Body of pancreas (tissue), 4 donors: Measurements from ENCODE around the gene SHOC1. TPM values are rescaled to one million over a fixed set of nuclear protein-coding genes. Genes with fewer than 3 reads are reported as not detected.

ENCODE experiments used
- ATAC-seq: fragments of 150-250 bp; one replicate; pipeline ENCODE4 v1.9.1; 2016
- DNase-seq, 4 donors: peaks; one replicate each; pipeline ENCODE4 v3.0.0-alpha.2; 2019
- H3K27ac ChIP-seq, 4 donors: fragments of 200-600 bp; sonication (generic); 1 replicate in 3 of 4; 2 replicates in 1 of 4; pipeline versions ENCODE4 v1.5.1 to v1.6.1; 2016 to 2019; ENCODE audit warnings: mild to moderate bottlenecking in 1 of 4, mixed read lengths in 1 of 4, moderate library complexity in 1 of 4
- H3K27me3 ChIP-seq, 2 donors: fragments of 200-600 bp; sonication (generic); one replicate each; pipeline ENCODE4 v1.6.0; 2016; ENCODE audit warnings: mild to moderate bottlenecking in 1 of 2
- H3K36me3 ChIP-seq, 2 donors: fragments of 200-600 bp; sonication (generic); replicated peaks in 1 of 2; 2 replicates each; pipeline ENCODE4 v1.5.1; 2016; ENCODE audit warnings: low read depth in 2 of 2; ENCODE audit not compliant: insufficient read depth in 1 of 2
- H3K4me1 ChIP-seq: fragments of 200-600 bp; sonication (generic); one replicate; pipeline ENCODE4 v1.6.0; 2016
- H3K4me3 ChIP-seq, 2 donors: fragments of 200-600 bp; sonication (generic); 1 replicate in 1 of 2; 2 replicates in 1 of 2; pipeline ENCODE4 v1.5.1; 2016 to 2019
- H3K9me3 ChIP-seq, 3 donors: fragments of 200-600 bp; sonication (generic); 1 replicate in 2 of 3; 2 replicates in 1 of 3; pipeline ENCODE4 v1.5.1; 2016
- POLR2A ChIP-seq, 3 donors: fragments of 450-650 bp; IDR thresholded peaks; one replicate each; pipeline ENCODE4 v1.6.1; 2016; ENCODE audit warnings: antibody characterized with exemption in 3 of 3, mild to moderate bottlenecking in 2 of 3
- WGBS, 2 donors: methylation state at CpG; one replicate each; pipeline ENCODE4 v1.1.5; 2017; 5-methylcytosine and 5-hydroxymethylcytosine counted together
- intact Hi-C: fragments of 100-400 bp; cut with DNase I; formaldehyde crosslinking; loops from one replicate; pipeline ENCODE4 v1.15.1; 2023
- total RNA-seq, 2 donors: library from RNA; depleted of rRNA; stranded (reverse); fragments of >200 nt; gene quantifications; one replicate each; pipeline ENCODE4 v1.1.0, GENCODE V29; 2016
- TF ChIP-seq, protein P1 (sequence below), 7 experiments: fragments of 450-650 bp in 4 of 7; fragments of 200-600 bp in 3 of 7; sonication (generic) in 3 of 7; IDR thresholded peaks; one replicate each; pipeline ENCODE4 v1.5.1; 2016 to 2019; ENCODE audit warnings: antibody characterized with exemption in 7 of 7

The SHOC1 gene
- total RNA-seq, 2 donors from 2014 or later, result 0.26 TPM; not detected in 1

DNA sequence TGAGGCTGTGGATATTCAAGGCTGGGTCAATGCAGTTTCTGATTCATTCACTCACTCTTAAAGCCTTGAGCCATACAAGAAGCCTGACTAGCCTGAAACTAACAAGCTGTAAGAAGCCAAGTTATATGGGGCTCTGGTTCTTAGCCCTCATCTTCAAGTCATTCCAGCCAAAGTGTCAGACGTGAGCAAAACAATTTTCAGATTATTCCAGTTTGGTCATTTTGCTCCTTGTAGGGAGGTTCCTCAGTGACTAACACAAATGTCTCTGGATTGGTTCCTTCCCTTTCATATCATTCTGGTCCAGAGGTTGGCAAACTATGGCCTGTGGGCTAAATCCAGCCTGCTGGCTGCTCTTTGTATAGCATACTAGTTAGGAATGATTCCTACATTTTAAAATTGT lies 12.5 kb upstream of the SHOC1 start:
- peaks cover 3% of the 10 kb centered on the region for H3K4me1 ChIP-seq
- intact Hi-C loops, result no loop called here
- H3K9me3 ChIP-seq, result no peaks in the 10 kb centered on the region
- H3K27ac ChIP-seq, result no peak overlapping the region
- WGBS, 2 donors, result 88 to 100% methylated on average over 1 of the region's 1 CpG
- H3K27me3 ChIP-seq, result no peaks in the 10 kb centered on the region
- H3K4me3 ChIP-seq, result no peak overlapping the region
- TF ChIP-seq POLR2A (IDR thresholded peaks at IDR 0.05), result no peak
- TF ChIP-seq, protein P1, sequence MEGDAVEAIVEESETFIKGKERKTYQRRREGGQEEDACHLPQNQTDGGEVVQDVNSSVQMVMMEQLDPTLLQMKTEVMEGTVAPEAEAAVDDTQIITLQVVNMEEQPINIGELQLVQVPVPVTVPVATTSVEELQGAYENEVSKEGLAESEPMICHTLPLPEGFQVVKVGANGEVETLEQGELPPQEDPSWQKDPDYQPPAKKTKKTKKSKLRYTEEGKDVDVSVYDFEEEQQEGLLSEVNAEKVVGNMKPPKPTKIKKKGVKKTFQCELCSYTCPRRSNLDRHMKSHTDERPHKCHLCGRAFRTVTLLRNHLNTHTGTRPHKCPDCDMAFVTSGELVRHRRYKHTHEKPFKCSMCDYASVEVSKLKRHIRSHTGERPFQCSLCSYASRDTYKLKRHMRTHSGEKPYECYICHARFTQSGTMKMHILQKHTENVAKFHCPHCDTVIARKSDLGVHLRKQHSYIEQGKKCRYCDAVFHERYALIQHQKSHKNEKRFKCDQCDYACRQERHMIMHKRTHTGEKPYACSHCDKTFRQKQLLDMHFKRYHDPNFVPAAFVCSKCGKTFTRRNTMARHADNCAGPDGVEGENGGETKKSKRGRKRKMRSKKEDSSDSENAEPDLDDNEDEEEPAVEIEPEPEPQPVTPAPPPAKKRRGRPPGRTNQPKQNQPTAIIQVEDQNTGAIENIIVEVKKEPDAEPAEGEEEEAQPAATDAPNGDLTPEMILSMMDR (IDR thresholded peaks at IDR 0.05), result no peak
- H3K36me3 ChIP-seq, result no peaks in the 10 kb centered on the region
- ATAC-seq (no peak), DNase-seq (no peak)

DNA sequence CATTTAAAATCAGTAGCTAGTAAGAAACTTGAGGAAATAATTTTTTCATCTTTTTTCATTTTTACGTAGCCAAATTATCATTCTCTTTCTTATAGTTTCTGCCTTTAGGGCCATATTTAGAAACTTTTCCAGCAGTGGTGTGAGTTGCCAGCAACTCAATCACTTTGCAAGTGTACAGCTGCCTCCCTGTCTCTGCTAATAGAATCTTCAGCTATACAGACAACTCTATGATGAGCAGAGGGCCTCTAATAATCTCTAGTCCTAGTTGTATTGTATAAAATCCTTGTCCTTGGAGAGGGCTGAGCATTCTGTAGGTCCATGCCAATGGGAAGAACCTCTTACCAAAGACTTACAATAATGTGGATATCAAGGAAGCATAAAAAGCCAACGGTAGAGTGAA lies 11.5 kb upstream of the SHOC1 start:
- TF ChIP-seq, protein P1 (IDR thresholded peaks at IDR 0.05), result no peak
- TF ChIP-seq POLR2A (IDR thresholded peaks at IDR 0.05), result no peak
- Histone ChIP-seq H3K4me1 (peaks cover 3% of the 10 kb centered on the region), H3K4me3 (no peak overlapping the region), H3K9me3 (no peaks in the 10 kb centered on the region), H3K27me3 (no peaks in the 10 kb centered on the region), H3K36me3 (no peaks in the 10 kb centered on the region), H3K27ac (no peak overlapping the region)
- DNase-seq (no peak), ATAC-seq (no peak)
- WGBS, 2 donors, result 87 to 89% methylated on average over 2 of the region's 2 CpGs
- intact Hi-C loops, result no loop called here

DNA sequence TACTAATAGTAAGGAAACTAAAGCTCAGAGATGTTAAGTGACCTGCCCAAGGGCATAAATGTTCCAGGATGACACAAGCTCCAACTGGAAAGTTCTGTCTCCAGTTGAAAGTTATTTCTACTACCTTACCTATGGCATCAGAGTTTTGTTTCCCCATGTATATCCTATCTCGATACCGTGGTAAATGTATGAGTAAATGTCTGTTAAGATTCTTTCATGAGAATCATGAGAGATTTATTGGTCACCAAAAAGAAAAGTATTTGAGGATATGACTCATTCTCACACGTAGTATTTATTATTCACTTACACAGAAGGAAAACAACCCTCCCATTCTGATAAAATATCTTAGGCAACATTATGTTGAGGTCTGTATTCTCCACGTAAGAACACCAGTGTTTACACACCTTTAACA lies 11.1 kb upstream of the SHOC1 start:
- Histone ChIP-seq H3K27ac (no peak overlapping the region), H3K27me3 (no peaks in the 10 kb centered on the region), H3K9me3 (no peaks in the 10 kb centered on the region), H3K36me3 (no peaks in the 10 kb centered on the region), H3K4me3 (no peak overlapping the region), H3K4me1 (peaks cover 3% of the 10 kb centered on the region)
- no peak for DNase-seq
- WGBS, 2 donors, result 49 to 60% methylated on average over 4 of the region's 4 CpGs
- intact Hi-C loops, result no loop called here
- ATAC-seq, result no peak
- TF ChIP-seq, protein P1 (IDR thresholded peaks at IDR 0.05), result no peak
- no peak for TF ChIP-seq POLR2A (IDR thresholded peaks at IDR 0.05)

DNA sequence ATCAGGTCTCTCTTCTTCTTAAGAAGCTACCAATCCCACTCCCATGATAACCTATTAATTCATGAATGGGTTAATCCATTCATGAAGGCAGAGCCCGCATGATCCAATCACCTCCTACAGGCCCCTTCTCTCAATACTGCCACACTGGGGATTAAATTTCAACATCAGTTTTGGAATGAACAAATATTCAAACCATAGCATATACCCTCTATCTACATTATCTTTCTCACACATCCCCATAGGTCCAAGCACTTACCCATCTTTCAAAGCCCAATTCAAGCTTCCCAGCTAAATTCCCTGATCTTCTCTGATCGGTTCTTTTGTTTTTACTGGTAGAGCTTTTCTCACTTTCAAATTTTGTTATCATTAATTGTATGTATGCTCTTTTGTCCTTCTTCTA lies 10.5 kb upstream of the SHOC1 start:
- no peak for DNase-seq
- no peak for ATAC-seq
- H3K9me3 ChIP-seq, result no peaks in the 10 kb centered on the region
- peaks cover 3% of the 10 kb centered on the region for H3K4me1 ChIP-seq
- H3K27ac ChIP-seq, result no peak overlapping the region
- no peaks in the 10 kb centered on the region for H3K36me3 ChIP-seq
- 89 to 95% methylated on average over 2 of the region's 2 CpGs for WGBS, 2 donors
- no peak overlapping the region for H3K4me3 ChIP-seq
- TF ChIP-seq, protein P1 (IDR thresholded peaks at IDR 0.05), result no peak
- TF ChIP-seq POLR2A (IDR thresholded peaks at IDR 0.05), result no peak
- intact Hi-C loops, result no loop called here
- no peaks in the 10 kb centered on the region for H3K27me3 ChIP-seq

DNA sequence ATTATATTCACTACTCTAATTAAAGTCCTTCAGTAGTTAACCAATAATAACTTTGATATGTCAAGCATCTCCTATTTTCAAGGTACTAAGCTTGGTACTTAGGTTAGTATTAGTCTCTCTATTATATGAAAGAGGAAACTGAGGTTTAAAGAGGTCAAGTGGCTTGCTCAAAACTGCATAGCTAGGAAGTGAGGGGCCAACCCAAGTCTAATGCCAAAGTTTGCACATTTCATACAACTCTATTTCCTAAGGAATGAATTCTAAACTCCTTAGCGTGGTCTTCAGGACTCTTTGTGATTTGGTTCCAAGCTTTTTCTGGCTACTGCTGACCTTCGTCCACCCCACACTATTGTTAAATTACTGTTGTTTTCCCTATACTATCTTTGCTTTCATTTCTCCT lies 9.9 kb upstream of the SHOC1 start:
- no peak for DNase-seq
- Histone ChIP-seq H3K4me1 (peaks cover 3% of the 10 kb centered on the region), H3K9me3 (no peaks in the 10 kb centered on the region), H3K36me3 (no peaks in the 10 kb centered on the region), H3K4me3 (no peak overlapping the region), H3K27ac (no peak overlapping the region), H3K27me3 (no peaks in the 10 kb centered on the region)
- TF ChIP-seq POLR2A (IDR thresholded peaks at IDR 0.05), result no peak
- TF ChIP-seq, protein P1 (IDR thresholded peaks at IDR 0.05), result no peak
- intact Hi-C loops, result no loop called here
- ATAC-seq, result no peak
- 89 to 97% methylated on average over 2 of the region's 2 CpGs for WGBS, 2 donors
